ENCODE measurements around the gene SARDH. TPM values are rescaled to one million over a fixed set of nuclear protein-coding genes. Genes with fewer than 3 reads are reported as not detected.

The SARDH gene
- total and polyA plus RNA-seq, 2 of the 8 experiments (the other 6 are each of a cell fraction or from before 2014, with no cell fraction given) = 6.4 to 7.4 TPM

- no peak for TF ChIP-seq RFX5 (IDR thresholded peaks at IDR 0.05; ENCODE audit: borderline replicate concordance, low read depth, low read length)
- no peak for TF ChIP-seq CHD2 (IDR thresholded peaks at IDR 0.05; ENCODE audit: low read length)
These were observed 52.2 kb downstream of the SARDH start (continued) for GRCh38 chr9:133685653-133686609.
